Measurements from ENCODE around the gene C10orf71. TPM values are rescaled to one million over a fixed set of nuclear protein-coding genes. Genes with fewer than 3 reads are reported as not detected.

Gene C10orf71
- total and polyA plus RNA-seq, 2 of the 8 experiments (the other 6 are each of a cell fraction or from before 2014, with no cell fraction given): not detected

DNA sequence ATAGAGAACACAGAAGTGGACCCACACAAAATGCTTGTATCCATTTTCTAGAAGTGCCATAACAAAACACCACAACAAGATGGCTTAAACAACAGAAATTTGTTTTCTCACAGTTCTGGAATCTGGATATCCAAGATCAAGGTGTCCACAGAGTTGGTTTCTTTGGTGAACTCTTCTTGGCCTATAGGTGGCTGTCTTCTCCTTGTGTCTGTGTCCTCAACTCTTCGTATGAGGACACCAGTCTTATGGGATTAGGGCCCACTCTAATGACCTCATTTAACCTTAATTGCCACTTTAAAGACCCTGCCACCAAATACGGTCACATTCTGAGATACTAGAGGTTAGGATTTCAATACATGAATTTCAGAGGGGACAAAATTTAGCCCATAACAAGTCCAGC, 30.8 kb upstream of the C10orf71 start (continued):
- TF ChIP-seq TCF12 (IDR thresholded peaks at IDR 0.05; ENCODE audit: low read depth, low read length) (no peak), KDM4A (IDR thresholded peaks at IDR 0.05; ENCODE audit: low read depth, low read length, severe bottlenecking) (no peak), SRF (IDR thresholded peaks at IDR 0.05; ENCODE audit: low read depth, low read length) (no peak)
